Measurements from ENCODE around the gene SMC6.

The SMC6 gene

DNA sequence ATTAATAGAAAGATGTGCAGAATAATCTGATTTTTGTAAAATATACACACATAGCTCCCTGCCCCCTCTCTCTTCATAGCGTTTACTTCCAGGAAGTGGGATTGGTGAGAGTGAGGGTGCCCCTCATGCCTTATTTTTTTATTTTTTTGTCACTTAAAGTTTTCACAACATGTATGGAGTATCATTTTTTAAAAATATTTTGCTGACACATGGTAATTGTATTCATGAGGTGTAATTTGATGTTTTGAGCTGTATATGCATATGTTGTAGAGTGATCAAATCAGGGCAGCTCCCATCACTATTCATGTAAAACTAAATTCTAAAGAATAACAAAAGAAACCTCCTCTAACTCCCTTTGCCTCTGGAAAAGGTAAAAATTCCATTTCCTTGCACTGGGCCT is 138.5 kb downstream of the SMC6 start:
- DNase-seq: no peak

DNA sequence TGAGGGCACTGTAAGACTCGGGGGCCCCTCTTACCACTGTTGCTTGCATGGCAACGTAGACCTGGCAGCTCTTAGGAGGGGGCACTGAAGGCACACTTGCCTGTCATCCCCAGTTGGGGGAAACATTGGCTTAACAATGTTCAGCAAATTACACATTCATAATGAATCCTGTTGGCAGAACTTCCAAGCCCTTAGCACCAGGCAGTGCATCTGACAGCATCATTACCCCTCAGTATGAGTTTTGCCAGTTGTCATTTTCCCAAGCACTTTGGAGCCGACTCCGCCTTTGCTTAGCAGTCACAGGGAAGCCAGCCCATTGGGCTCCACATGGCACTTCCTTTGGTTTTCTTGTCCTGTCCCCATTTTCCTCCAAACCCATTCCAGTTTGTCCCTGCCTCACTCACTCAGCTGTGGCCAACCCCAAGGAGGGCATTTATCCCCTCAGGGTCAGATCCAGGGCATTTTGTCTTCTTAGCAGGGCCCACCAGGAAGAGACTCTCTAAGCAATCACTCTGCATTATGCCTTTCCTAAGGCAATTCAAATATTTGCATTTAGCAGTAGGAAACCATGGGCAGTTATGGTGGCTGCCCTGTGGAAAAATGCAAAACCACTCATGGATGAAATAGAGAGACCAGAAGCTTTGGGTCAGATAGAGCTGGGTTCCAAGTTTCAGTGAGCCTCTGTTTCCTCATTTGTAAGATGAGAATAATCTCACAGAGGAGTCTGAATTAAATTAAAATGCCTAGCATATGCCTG is 139.3 kb downstream of the SMC6 start:
- no peak for DNase-seq
